DOHH2 (cell line): Measurements from ENCODE around the gene ILF2.

ENCODE experiments used
- H3F3A ChIP-seq: fragments of 200-600 bp; sonication (generic), shearing (Covaris generic); 2 replicates; pipeline ENCODE4 v1.6.0; 2016; ENCODE audit warnings: antibody characterized with exemption, mild to moderate bottlenecking; ENCODE audit not compliant: control insufficient read depth, insufficient read depth
- H3K27ac ChIP-seq: fragments of 200-600 bp; sonication (generic); 2 replicates; pipeline ENCODE4 v1.5.1; 2014; ENCODE audit warnings: low read depth, mild to moderate bottlenecking, low read length, moderate library complexity
- H3K27me3 ChIP-seq: fragments of 200-600 bp; sonication (generic); 2 replicates; pipeline ENCODE4 v1.6.1; 2014; ENCODE audit warnings: mild to moderate bottlenecking, low read length, mixed read lengths; ENCODE audit not compliant: control insufficient read depth
- H3K36me3 ChIP-seq: fragments of 200-600 bp; sonication (generic); 2 replicates; pipeline ENCODE4 v1.6.1; 2014; ENCODE audit warnings: mild to moderate bottlenecking, low read length, moderate library complexity, mixed read lengths; ENCODE audit not compliant: control insufficient read depth
- H3K4me1 ChIP-seq: fragments of 200-600 bp; sonication (generic); 2 replicates; pipeline ENCODE4 v1.6.1; 2014; ENCODE audit warnings: mild to moderate bottlenecking, low read length, mixed read lengths; ENCODE audit not compliant: control insufficient read depth
- H3K4me2 ChIP-seq: fragments of 200-600 bp; sonication (generic); 2 replicates; pipeline ENCODE4 v1.6.0; 2014; ENCODE audit warnings: mild to moderate bottlenecking, low read length, moderate library complexity
- H3K4me3 ChIP-seq: fragments of 200-600 bp; sonication (generic); 2 replicates; pipeline ENCODE4 v1.5.1; 2014; ENCODE audit warnings: mild to moderate bottlenecking, low read length, mixed read lengths
- H3K79me2 ChIP-seq: fragments of 200-600 bp; sonication (generic); 2 replicates; pipeline ENCODE4 v1.6.1; 2014; ENCODE audit warnings: mild to moderate bottlenecking, low read length, mixed read lengths; ENCODE audit not compliant: control insufficient read depth
- H3K9me2 ChIP-seq: fragments of 200-600 bp; sonication (generic); replicated peaks from 2 replicates; pipeline ENCODE4 v1.6.1; 2014; ENCODE audit warnings: mild to moderate bottlenecking, low read length, mixed read lengths; ENCODE audit not compliant: control insufficient read depth
- H3K9me3 ChIP-seq: fragments of 200-600 bp; sonication (generic); 2 replicates; pipeline ENCODE4 v1.6.1; 2014; ENCODE audit warnings: antibody characterized with exemption, low read length, mixed read lengths; ENCODE audit not compliant: control insufficient read depth, insufficient read depth
- H4K20me1 ChIP-seq: fragments of 200-600 bp; sonication (generic); 2 replicates; pipeline ENCODE4 v1.6.0; 2014; ENCODE audit warnings: low read depth, mild to moderate bottlenecking, antibody characterized with exemption, low read length, moderate library complexity; ENCODE audit not compliant: control insufficient read depth, insufficient read depth
- EZH2phosphoT487 ChIP-seq: fragments of 200-600 bp; sonication (generic); IDR thresholded peaks from 2 replicates; pipeline ENCODE4 v1.6.1; 2017; ENCODE audit warnings: borderline replicate concordance, mild to moderate bottlenecking, antibody characterized with exemption, low read length, moderate library complexity, mixed read lengths
- TF ChIP-seq, protein P1 (sequence below): fragments of 200-600 bp; sonication (generic); IDR thresholded peaks from one replicate; pipeline ENCODE4 v1.5.1; 2014; ENCODE audit warnings: antibody characterized with exemption, mild to moderate bottlenecking, low read depth, low read length; ENCODE audit not compliant: poor library complexity, severe bottlenecking

The ILF2 gene

DNA sequence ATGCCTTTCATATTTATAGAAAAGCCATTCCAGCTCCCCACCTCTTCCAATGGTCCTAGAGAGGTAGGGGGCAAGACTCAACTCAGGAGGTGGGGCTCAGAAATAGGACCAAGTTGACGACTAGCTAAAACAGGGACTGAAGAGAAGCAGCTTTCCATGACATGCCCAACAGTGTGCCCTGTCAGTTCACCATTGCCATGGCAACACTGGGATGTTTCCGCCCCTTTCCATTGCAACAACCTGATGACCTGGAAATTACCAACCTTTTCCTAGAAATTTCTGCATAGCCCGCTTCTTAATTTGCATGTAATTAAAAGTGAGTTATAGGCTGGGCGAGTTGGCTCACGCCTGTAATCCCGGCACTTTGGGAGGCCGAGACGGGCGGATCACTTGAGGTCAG is 34.7 kb upstream of the ILF2 start:
- no peak for TF ChIP-seq EZH2phosphoT487
- TF ChIP-seq, protein P1, sequence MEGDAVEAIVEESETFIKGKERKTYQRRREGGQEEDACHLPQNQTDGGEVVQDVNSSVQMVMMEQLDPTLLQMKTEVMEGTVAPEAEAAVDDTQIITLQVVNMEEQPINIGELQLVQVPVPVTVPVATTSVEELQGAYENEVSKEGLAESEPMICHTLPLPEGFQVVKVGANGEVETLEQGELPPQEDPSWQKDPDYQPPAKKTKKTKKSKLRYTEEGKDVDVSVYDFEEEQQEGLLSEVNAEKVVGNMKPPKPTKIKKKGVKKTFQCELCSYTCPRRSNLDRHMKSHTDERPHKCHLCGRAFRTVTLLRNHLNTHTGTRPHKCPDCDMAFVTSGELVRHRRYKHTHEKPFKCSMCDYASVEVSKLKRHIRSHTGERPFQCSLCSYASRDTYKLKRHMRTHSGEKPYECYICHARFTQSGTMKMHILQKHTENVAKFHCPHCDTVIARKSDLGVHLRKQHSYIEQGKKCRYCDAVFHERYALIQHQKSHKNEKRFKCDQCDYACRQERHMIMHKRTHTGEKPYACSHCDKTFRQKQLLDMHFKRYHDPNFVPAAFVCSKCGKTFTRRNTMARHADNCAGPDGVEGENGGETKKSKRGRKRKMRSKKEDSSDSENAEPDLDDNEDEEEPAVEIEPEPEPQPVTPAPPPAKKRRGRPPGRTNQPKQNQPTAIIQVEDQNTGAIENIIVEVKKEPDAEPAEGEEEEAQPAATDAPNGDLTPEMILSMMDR, result no peak
- no peak overlapping the region for H3K4me3 ChIP-seq
- H3K4me2 ChIP-seq, result no peak overlapping the region
- no peaks in the 10 kb centered on the region for H3K9me2 ChIP-seq
- no peaks in the 10 kb centered on the region for H3K4me1 ChIP-seq
- H3K27ac ChIP-seq, result no peak overlapping the region
- no peaks in the 10 kb centered on the region for H4K20me1 ChIP-seq
- H3K9me3 ChIP-seq, result no peaks in the 10 kb centered on the region
- no peaks in the 10 kb centered on the region for H3K27me3 ChIP-seq
- H3K79me2 ChIP-seq, result no peaks in the 10 kb centered on the region
- H3K36me3 ChIP-seq, result no peaks in the 10 kb centered on the region
- no peaks in the 10 kb centered on the region for H3F3A ChIP-seq

DNA sequence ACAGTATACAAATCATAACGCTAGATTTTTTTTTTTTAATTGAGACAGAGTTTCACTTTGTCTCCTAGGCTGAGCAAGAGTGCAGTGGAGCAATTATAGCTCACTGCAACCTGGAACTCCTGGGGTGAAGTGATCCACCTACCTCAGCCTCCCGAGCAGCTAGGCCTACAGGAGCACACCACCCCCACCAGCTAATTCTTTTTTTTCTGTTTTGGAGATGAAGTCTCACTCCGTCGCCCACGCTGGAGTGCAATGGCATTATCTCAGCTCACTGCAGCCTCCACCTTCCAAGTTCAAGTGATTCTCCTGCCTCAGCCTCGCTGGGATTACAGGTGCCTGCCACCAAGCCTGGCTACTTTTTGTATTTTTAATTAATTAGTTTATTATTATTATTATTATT is 29.0 kb upstream of the ILF2 start:
- Histone ChIP-seq H3K27me3 (no peaks in the 10 kb centered on the region), H3K4me3 (no peak overlapping the region), H3K79me2 (no peaks in the 10 kb centered on the region), H3K4me2 (no peak overlapping the region), H3K27ac (no peak overlapping the region), H3K36me3 (no peaks in the 10 kb centered on the region), H3K4me1 (no peaks in the 10 kb centered on the region), H3K9me2 (no peaks in the 10 kb centered on the region), H3F3A (no peaks in the 10 kb centered on the region), H3K9me3 (no peaks in the 10 kb centered on the region), H4K20me1 (no peaks in the 10 kb centered on the region)
- TF ChIP-seq EZH2phosphoT487, result no peak
- TF ChIP-seq, protein P1, result no peak

DNA sequence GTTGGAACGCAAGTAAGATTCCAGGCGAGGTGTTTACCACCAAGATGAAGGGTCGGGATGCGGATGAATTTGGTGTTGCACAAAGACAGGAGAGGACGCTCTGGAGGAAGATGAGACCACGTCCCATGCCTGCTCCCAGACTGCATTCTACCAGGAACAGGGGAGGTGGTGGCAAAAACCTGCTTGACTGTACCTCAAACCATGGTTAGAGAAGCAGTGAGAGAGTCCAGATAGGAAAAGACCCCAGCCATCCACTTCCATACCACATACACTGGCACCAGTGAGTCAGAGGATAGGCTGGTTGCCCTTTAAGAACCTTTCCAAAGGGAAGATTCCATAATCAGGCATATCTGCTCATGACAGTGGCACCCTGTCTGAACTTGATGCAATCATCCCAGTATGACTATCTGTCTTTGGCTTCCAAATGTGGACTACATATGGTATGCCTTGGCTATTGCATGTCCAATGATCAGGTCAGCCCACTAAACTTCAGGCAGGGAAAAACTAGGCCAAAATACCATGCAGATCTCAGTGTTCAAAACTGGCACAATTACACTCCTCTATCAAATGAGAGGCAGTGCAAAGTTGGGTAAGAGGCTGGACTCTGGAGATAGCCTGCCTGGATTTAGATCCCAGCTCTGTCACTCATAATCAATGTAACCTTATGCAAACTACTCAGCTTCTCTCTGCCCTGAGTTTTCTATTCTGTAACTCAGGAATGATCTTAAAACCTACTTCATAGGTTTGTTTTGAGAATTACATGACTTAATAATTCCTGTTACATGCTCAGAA is 28.3 kb upstream of the ILF2 start:
- Histone ChIP-seq H3K4me1 (no peaks in the 10 kb centered on the region), H3K27ac (no peak overlapping the region), H3K79me2 (no peaks in the 10 kb centered on the region), H4K20me1 (no peaks in the 10 kb centered on the region), H3F3A (no peaks in the 10 kb centered on the region), H3K9me2 (no peaks in the 10 kb centered on the region), H3K27me3 (no peaks in the 10 kb centered on the region), H3K4me2 (no peak overlapping the region), H3K36me3 (no peaks in the 10 kb centered on the region), H3K9me3 (no peaks in the 10 kb centered on the region), H3K4me3 (no peak overlapping the region)
- no peak for TF ChIP-seq EZH2phosphoT487
- TF ChIP-seq, protein P1, result no peak
